Skeletal muscle satellite cell (primary cell): ENCODE data around the gene ZPBP2.
"Not testable (repeated sequence)": the region's sequence is repeated elsewhere in the genome, so short reads cannot be mapped to it uniquely, and the experiment has no call there.

Experiments
- H3K27me3 ChIP-seq: 2 replicates; pipeline ENCODE4 v1.7.0; 2013; ENCODE audit warnings: low read length; ENCODE audit not compliant: control insufficient read depth, insufficient read depth
- H3K36me3 ChIP-seq: 2 replicates; pipeline ENCODE4 v1.7.0; 2013; ENCODE audit warnings: mild to moderate bottlenecking, control low read depth, low read length; ENCODE audit not compliant: insufficient read depth
- H3K4me1 ChIP-seq: 2 replicates; pipeline ENCODE4 v1.7.0; 2013; ENCODE audit warnings: low read length; ENCODE audit not compliant: control insufficient read depth, insufficient read depth
- H3K4me2 ChIP-seq: 2 replicates; pipeline ENCODE4 v1.7.0; 2013; ENCODE audit warnings: mild to moderate bottlenecking, low read length
- H3K4me3 ChIP-seq: 2 replicates; pipeline ENCODE4 v1.7.0; 2013; ENCODE audit warnings: low read length
- H3K9ac ChIP-seq: 2 replicates; pipeline ENCODE4 v1.7.0; 2013; ENCODE audit warnings: mild to moderate bottlenecking, low read depth, low read length, moderate library complexity
- H3K9me3 ChIP-seq: replicated peaks from 2 replicates; pipeline ENCODE4 v1.7.0; 2013; ENCODE audit warnings: mild to moderate bottlenecking, control low read depth, low read length

The ZPBP2 gene

GRCh38 chr17:39889200-39889599, 21.2 kb downstream of the ZPBP2 start:
- Histone ChIP-seq H3K9me3 (no peaks in the 10 kb centered on the region), H3K36me3 (no peaks in the 10 kb centered on the region), H3K4me1 (no peaks in the 10 kb centered on the region), H3K27me3 (peaks cover 51% of the 10 kb centered on the region), H3K4me2 (no peak overlapping the region), H3K4me3 (no peak overlapping the region), H3K9ac (no peak overlapping the region)

GRCh38 chr17:39894681-39895376, 26.8 kb downstream of the ZPBP2 start:
- H3K27me3 ChIP-seq = peaks cover 23% of the 10 kb centered on the region
- no peaks in the 10 kb centered on the region for H3K9me3 ChIP-seq
- no peak overlapping the region for H3K4me3 ChIP-seq
- no peak overlapping the region for H3K9ac ChIP-seq
- no peaks in the 10 kb centered on the region for H3K36me3 ChIP-seq
- no peak overlapping the region for H3K4me2 ChIP-seq
- H3K4me1 ChIP-seq = no peaks in the 10 kb centered on the region

- Histone ChIP-seq H3K36me3 (no peaks in the 10 kb centered on the region), H3K4me1 (no peaks in the 10 kb centered on the region)
These were observed 30.1 kb downstream of the ZPBP2 start for GRCh38 chr17:39898088-39898487.

GRCh38 chr17:39899215-39899614, 31.2 kb downstream of the ZPBP2 start:
- Histone ChIP-seq H3K4me1 (no peaks in the 10 kb centered on the region), H3K4me3 (no peak overlapping the region), H3K27me3 (peaks cover 11% of the 10 kb centered on the region), H3K9me3 (no peaks in the 10 kb centered on the region), H3K4me2 (no peak overlapping the region), H3K9ac (no peak overlapping the region), H3K36me3 (no peaks in the 10 kb centered on the region)

More at GRCh38 chr17:39898088-39898487, 30.1 kb downstream of the ZPBP2 start:
- Histone ChIP-seq H3K9me3 (no peaks in the 10 kb centered on the region), H3K4me2 (no peak overlapping the region), H3K27me3 (peaks cover 13% of the 10 kb centered on the region), H3K9ac (no peak overlapping the region), H3K4me3 (no peak overlapping the region)

- not testable (repeated sequence) for H3K4me3 ChIP-seq, H3K9ac ChIP-seq, H3K27me3 ChIP-seq, H3K9me3 ChIP-seq, H3K4me2 ChIP-seq, H3K4me1 ChIP-seq, H3K36me3 ChIP-seq
These were observed 34.0 kb downstream of the ZPBP2 start for GRCh38 chr17:39902027-39902426.

GRCh38 chr17:39903158-39903884, 35.3 kb downstream of the ZPBP2 start:
- no peak overlapping the region for H3K9ac ChIP-seq
- H3K9me3 ChIP-seq = no peaks in the 10 kb centered on the region
- no peak overlapping the region for H3K4me3 ChIP-seq
- no peaks in the 10 kb centered on the region for H3K36me3 ChIP-seq
- no peaks in the 10 kb centered on the region for H3K4me1 ChIP-seq
- no peaks in the 10 kb centered on the region for H3K27me3 ChIP-seq
- H3K4me2 ChIP-seq = no peak overlapping the region

- H3K4me3 ChIP-seq = no peak overlapping the region
- no peak overlapping the region for H3K4me2 ChIP-seq
- no peaks in the 10 kb centered on the region for H3K36me3 ChIP-seq
- H3K9me3 ChIP-seq = no peaks in the 10 kb centered on the region
- no peaks in the 10 kb centered on the region for H3K27me3 ChIP-seq
- H3K9ac ChIP-seq = no peak overlapping the region
- no peaks in the 10 kb centered on the region for H3K4me1 ChIP-seq
These were observed 36.9 kb downstream of the ZPBP2 start for GRCh38 chr17:39904990-39905288.

GRCh38 chr17:39908789-39909352, 40.9 kb downstream of the ZPBP2 start:
- Histone ChIP-seq H3K4me1 (no peaks in the 10 kb centered on the region), H3K9me3 (no peaks in the 10 kb centered on the region), H3K4me3 (no peak overlapping the region), H3K9ac (no peak overlapping the region), H3K36me3 (peaks cover 3% of the 10 kb centered on the region), H3K27me3 (no peaks in the 10 kb centered on the region), H3K4me2 (no peak overlapping the region)

GRCh38 chr17:39913989-39914388, 46.0 kb downstream of the ZPBP2 start:
- no peaks in the 10 kb centered on the region for H3K4me1 ChIP-seq
- peaks cover 3% of the 10 kb centered on the region for H3K36me3 ChIP-seq
- H3K4me2 ChIP-seq = no peak overlapping the region
- no peaks in the 10 kb centered on the region for H3K9me3 ChIP-seq
- H3K9ac ChIP-seq = no peak overlapping the region
- no peak overlapping the region for H3K4me3 ChIP-seq
- no peaks in the 10 kb centered on the region for H3K27me3 ChIP-seq

- Histone ChIP-seq H3K36me3 (peaks cover 15% of the 10 kb centered on the region), H3K9ac (no peak overlapping the region), H3K9me3 (no peaks in the 10 kb centered on the region), H3K4me1 (no peaks in the 10 kb centered on the region), H3K4me2 (no peak overlapping the region), H3K27me3 (no peaks in the 10 kb centered on the region), H3K4me3 (no peak overlapping the region)
These were observed 47.6 kb downstream of the ZPBP2 start for GRCh38 chr17:39915559-39915958.

- no peaks in the 10 kb centered on the region for H3K9me3 ChIP-seq
- H3K4me2 ChIP-seq = no peak overlapping the region
- no peak overlapping the region for H3K9ac ChIP-seq
- no peaks in the 10 kb centered on the region for H3K27me3 ChIP-seq
- peaks cover 27% of the 10 kb centered on the region for H3K36me3 ChIP-seq
- H3K4me1 ChIP-seq = no peaks in the 10 kb centered on the region
- no peak overlapping the region for H3K4me3 ChIP-seq
These were observed 48.9 kb downstream of the ZPBP2 start for GRCh38 chr17:39916918-39917317.
